GM12875 (cell line): ENCODE data around the gene DIP2C.

Experiments used
- H3K4me3 ChIP-seq: one replicate; pipeline ENCODE4 v1.5.1; 2011; ENCODE audit warnings: low read depth, low read length, control low read depth
- TF ChIP-seq, protein P1 (sequence below): IDR thresholded peaks from 2 replicates; pipeline ENCODE4 v1.5.1; 2011; ENCODE audit warnings: low read depth, mild to moderate bottlenecking, control low read depth, inconsistent platforms, low read length, moderate library complexity, borderline replicate concordance; ENCODE audit not compliant: insufficient read depth

The DIP2C gene

DNA sequence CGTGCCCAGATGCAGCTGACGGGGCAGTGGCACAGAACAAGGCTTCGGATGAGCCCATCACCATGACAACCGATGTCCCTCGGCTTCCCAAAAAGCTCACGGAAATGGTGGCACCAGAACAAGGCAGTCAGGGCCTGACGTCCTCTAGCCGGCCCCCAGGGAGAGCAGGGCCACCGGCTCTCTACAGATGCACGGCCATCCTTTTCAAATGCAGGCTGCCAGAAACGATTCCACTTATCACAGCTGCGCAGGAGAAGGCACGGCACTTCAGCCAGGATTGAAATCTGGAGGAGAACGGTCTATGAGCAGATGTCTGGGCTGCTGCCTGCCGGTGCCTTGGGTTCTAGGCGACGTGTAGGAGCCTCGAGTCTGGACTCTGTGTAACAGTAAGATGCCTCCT lies 330.4 kb downstream of the DIP2C start:
- TF ChIP-seq, protein P1, sequence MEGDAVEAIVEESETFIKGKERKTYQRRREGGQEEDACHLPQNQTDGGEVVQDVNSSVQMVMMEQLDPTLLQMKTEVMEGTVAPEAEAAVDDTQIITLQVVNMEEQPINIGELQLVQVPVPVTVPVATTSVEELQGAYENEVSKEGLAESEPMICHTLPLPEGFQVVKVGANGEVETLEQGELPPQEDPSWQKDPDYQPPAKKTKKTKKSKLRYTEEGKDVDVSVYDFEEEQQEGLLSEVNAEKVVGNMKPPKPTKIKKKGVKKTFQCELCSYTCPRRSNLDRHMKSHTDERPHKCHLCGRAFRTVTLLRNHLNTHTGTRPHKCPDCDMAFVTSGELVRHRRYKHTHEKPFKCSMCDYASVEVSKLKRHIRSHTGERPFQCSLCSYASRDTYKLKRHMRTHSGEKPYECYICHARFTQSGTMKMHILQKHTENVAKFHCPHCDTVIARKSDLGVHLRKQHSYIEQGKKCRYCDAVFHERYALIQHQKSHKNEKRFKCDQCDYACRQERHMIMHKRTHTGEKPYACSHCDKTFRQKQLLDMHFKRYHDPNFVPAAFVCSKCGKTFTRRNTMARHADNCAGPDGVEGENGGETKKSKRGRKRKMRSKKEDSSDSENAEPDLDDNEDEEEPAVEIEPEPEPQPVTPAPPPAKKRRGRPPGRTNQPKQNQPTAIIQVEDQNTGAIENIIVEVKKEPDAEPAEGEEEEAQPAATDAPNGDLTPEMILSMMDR = no peak

DNA sequence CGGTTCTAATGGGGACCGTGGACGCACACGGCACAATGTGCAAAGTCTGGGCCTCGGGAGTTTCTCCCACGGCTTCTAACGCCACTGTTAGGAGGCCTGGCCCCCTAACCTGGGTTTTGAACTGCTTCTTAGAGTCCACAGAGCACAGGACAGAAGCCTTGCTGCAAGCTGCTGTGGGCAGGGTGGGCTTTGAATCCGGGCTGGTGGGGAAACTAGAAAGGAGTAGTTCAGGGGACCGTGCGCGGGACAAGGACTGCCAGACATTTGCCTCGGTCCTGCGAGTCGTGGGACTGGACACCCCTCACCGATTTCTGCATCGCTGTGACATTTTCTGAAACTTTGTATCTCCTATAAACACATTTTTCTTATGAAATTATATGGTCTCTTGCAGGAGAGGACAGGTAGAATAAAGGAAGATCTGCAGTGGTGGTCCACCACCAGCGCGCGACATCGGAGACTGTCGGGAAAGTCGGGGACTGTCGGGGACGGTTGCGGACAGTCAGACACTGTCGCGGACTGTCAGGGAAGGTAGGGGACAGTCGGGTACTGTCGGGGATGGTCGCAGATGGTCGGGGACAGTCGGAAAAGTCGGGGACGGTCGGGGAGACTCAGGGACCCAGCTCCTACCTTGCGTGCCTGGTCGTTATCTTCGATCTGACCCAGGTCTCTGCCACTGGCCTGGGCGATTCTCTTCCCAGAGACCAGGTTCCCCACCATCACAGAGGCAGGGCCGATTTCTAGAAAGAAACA lies 332.1 kb downstream of the DIP2C start:
- TF ChIP-seq, protein P1 = no peak
- H3K4me3 ChIP-seq = no peak overlapping the region

More for the DNA sequence above, 330.4 kb downstream of the DIP2C start:
- no peak overlapping the region for H3K4me3 ChIP-seq

DNA sequence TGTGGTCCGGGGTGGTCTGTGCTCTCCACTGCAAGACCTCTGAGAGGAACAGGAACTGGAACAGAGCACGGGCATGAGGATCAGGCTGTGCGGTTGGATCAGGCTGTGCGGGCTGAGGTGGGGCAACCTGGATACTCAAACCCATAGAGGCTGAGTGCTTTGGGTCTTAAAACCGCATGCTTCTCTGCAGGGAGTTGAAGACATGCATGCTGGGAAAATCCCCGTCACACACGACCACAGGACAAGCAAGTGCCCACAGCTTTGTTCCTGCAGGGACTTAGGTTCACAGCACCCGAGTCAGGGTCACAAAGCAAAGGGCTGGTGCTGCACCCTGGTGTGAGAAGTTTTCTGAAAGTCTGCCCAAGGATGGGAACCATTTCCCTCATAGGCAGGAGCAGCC lies 333.0 kb downstream of the DIP2C start:
- H3K4me3 ChIP-seq = no peak overlapping the region
- TF ChIP-seq, protein P1 = 0 out of 2 replicates have a peak, but pooled peaks have one; percentile 2

DNA sequence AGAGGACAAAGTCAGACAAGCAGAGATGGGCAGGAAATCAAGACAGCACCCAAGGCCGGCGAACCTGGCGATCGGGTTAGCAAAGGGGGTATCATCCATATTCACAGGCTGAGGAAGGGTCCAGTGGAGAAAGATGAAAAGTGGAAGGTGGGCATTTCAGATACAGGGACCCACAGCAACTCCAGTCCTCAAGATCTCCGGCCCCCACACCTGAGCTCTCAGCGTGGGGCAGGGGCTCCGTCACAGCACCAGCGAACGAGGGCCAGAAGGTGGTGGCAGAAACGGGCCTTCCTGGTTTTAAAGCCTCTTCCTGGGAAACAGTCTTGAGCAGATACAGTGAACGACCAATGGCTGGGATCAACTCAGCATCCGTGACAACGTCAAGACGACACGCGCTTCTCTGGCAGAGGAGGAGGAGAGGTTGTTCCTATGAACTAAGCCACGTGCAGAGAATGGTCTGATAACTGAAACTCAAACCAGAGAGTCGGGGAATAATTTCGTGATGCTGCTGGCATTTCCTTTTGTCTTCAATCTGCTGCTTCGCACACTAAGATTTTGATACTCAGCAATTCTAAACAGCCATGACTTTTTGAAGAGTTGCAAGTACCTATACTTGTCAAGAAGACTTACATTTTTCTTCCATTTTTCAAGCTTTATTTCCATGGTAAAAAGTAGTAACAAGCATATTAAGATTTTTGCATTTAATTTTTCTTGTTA lies 334.4 kb downstream of the DIP2C start:
- no peak overlapping the region for H3K4me3 ChIP-seq
- TF ChIP-seq, protein P1 = no peak

DNA sequence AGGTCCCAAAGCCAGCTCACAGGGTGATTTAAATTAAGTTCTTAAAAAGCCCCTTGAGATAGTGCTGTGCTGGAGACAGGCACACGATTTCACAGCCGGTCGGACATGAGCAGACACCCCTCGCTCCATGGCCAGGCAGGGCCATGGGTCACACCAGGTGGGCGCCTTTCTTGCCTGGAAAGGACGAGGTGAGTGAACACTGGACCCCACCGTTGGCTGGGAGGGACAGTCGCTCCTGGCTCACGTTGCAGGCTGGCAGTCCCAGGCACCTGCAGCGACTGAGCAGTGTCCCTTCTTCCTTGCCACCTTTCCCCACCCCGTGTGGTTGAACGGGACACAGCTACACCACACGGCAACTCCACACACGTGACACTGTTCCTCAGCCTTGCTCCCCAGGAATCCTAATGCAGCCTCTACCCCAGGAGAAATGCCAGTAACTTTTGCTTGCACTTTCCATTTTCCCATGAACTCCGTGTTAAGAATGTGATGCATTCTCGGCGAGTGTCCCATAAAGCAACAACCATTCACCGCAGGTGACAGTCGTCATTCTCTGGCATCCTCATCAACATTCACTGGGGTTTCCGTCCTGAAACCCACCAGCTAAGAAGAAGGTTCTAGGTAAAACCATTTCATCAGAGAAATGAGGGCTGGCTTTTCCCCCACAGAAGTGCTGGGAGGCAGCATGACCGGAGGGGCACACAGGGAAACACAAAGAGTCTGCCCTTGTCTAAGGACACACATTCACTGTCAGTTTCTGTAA lies 336.8 kb downstream of the DIP2C start:
- TF ChIP-seq, protein P1 = no peak
- H3K4me3 ChIP-seq = no peak overlapping the region

DNA sequence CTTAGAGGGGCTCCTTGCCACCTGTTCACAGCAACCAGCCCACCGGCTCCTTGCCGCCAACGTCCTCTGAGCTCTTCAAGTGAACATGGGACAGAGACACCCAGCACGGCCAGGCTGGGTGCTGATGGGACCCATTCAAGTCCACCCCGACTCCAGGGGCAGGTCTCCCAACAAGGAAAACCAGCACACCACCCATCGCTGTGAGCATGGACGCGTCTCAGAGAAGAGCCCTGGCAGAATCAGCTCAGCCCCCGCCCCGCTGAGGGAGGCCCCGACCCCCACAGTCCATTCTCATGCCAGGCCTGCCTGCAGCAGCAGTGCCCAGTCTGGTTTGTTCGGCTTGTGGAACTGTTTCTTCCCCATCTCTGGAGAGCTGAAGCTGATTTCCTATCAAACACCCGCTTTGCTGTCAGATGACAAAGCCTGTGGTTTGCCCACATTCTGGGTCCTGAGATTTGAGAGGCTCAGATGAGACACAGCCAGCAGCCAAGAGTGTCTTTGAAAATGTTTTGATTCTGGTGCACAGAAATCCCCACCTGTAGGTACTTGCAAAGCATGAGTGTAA lies 337.6 kb downstream of the DIP2C start:
- H3K4me3 ChIP-seq = no peak overlapping the region
- TF ChIP-seq, protein P1 = no peak
